OCI-LY7 (cell line): ENCODE measurements around the gene ADAMTS6. TPM values are rescaled to one million over a fixed set of nuclear protein-coding genes. Genes with fewer than 3 reads are reported as not detected.

Experiments used
- BruUV-seq: library from RNA; stranded (reverse); fragments of 400-500 nt; replicated peaks from 2 replicates; lab custom pipeline; 2021; lab: Mats Ljungman, UMichigan
- CTCF ChIA-PET: fragments of 300-600 bp; sonication (Branson Sonifier 250); formaldehyde crosslinking; loops from one replicate; lab custom pipeline; 2022; ENCODE audit warnings: antibody characterized with exemption; ENCODE audit not compliant: unreplicated experiment; lab: Charles Lee
- POLR2A ChIA-PET: fragments of 300-600 bp; sonication (Branson Sonifier 250); formaldehyde crosslinking; loops from one replicate; lab custom pipeline; 2022; ENCODE audit warnings: antibody characterized with exemption; lab: Charles Lee
- DNase-seq: peaks from one replicate; pipeline ENCODE4 v3.0.0-alpha.2; 2015; ENCODE audit warnings: low spot score
- H2AFZ ChIP-seq: fragments of 200-600 bp; sonication (generic), shearing (Covaris generic); 2 replicates; pipeline ENCODE4 v1.6.1; 2014; ENCODE audit warnings: mild to moderate bottlenecking, antibody characterized with exemption, low read length, moderate library complexity
- H3K27ac ChIP-seq: fragments of 200-600 bp; sonication (generic); 2 replicates; pipeline ENCODE4 v1.5.1; 2014; ENCODE audit warnings: mixed run types, low read depth, mild to moderate bottlenecking, moderate library complexity, low read length, inconsistent platforms; ENCODE audit not compliant: poor library complexity, severe bottlenecking
- H3K36me3 ChIP-seq: fragments of 200-600 bp; sonication (generic); 2 replicates; pipeline ENCODE4 v1.6.1; 2014; ENCODE audit warnings: mild to moderate bottlenecking, antibody characterized with exemption, low read length, moderate library complexity, mixed read lengths; ENCODE audit not compliant: insufficient read depth
- H3K4me1 ChIP-seq: fragments of 200-600 bp; sonication (generic); 2 replicates; pipeline ENCODE4 v1.5.1; 2014; ENCODE audit warnings: mild to moderate bottlenecking, low read length; ENCODE audit not compliant: insufficient read depth, poor library complexity, severe bottlenecking
- H3K4me2 ChIP-seq: fragments of 200-600 bp; sonication (generic); 2 replicates; pipeline ENCODE4 v1.6.1; 2014; ENCODE audit warnings: mild to moderate bottlenecking, low read length
- H3K4me3 ChIP-seq: fragments of 200-600 bp; sonication (generic); 2 replicates; pipeline ENCODE4 v1.5.1; 2014; ENCODE audit warnings: mild to moderate bottlenecking, low read depth, low read length; ENCODE audit not compliant: poor library complexity, severe bottlenecking
- H3K79me2 ChIP-seq: fragments of 200-600 bp; sonication (generic); 2 replicates; pipeline ENCODE4 v1.6.1; 2016; ENCODE audit warnings: low read depth, mild to moderate bottlenecking, low read length, moderate library complexity, mixed read lengths; ENCODE audit not compliant: insufficient read depth
- H3K9me2 ChIP-seq: fragments of 200-600 bp; sonication (generic); 2 replicates; pipeline ENCODE4 v1.6.1; 2016; ENCODE audit warnings: mild to moderate bottlenecking, low read length, mixed read lengths; ENCODE audit not compliant: insufficient read depth
- H3K9me3 ChIP-seq: fragments of 200-600 bp; sonication (generic); 2 replicates; pipeline ENCODE4 v1.6.1; 2014; ENCODE audit warnings: mild to moderate bottlenecking, mixed run types, low read length, mixed read lengths
- H4K20me1 ChIP-seq: fragments of 200-600 bp; sonication (generic); 2 replicates; pipeline ENCODE4 v1.6.1; 2014; ENCODE audit warnings: mild to moderate bottlenecking, antibody characterized with exemption, low read length, moderate library complexity, mixed read lengths; ENCODE audit not compliant: insufficient read depth
- EZH2phosphoT487 ChIP-seq: fragments of 200-600 bp; sonication (generic); IDR thresholded peaks from 2 replicates; pipeline ENCODE4 v1.6.1; 2018; ENCODE audit warnings: low read depth, borderline replicate concordance, mild to moderate bottlenecking, mixed run types, antibody characterized with exemption, low read length, moderate library complexity, mixed read lengths
- intact Hi-C: fragments of 100-400 bp; cut with micrococcal nuclease; formaldehyde crosslinking; loops from one replicate; pipeline ENCODE4 v1.10.0; 2022; ENCODE audit not compliant: unreplicated experiment
- total RNA-seq, 2 experiments: library from RNA; depleted of rRNA in 1 of 2; stranded (reverse); fragments of >200 nt in 1 of 2; shearing (Covaris generic) in 1 of 2; gene quantifications; 2 replicates each; pipeline ENCODE4 v1.2.3, GENCODE V29; 2014 to 2022
- TF ChIP-seq, protein P1 (sequence below): fragments of 200-600 bp; sonication (generic); conservative IDR thresholded peaks from 2 replicates; pipeline ENCODE4 v1.5.1; 2014; ENCODE audit warnings: mild to moderate bottlenecking, antibody characterized with exemption, low read length, moderate library complexity, mixed read lengths

ADAMTS6 gene
- total RNA-seq, 2 experiments from 2014 or later, result 13.9 to 18.1 TPM

DNA sequence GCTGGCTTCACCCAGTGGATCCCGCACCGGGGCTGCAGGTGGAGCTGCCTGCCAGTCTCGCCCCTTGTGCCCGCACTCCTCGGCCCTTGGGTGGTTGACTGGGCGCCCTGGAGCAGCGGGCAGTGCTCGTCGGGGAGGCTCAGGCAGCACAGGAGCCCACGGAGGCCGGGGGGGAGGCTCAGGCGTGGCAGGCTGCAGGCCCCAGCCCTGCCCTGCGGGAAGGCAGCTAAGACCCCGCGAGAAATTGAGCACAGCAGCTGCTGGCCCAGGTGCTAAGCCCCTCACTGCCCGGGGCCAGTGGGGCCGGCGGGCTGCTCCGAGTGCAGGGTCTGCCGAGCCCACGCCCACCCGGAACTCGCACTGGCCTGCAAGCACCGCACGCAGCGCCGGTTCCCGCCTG lies 3.7 kb upstream of the ADAMTS6 start:
- H3K4me1 ChIP-seq, result peaks cover 9% of the 10 kb centered on the region
- intact Hi-C loops, result no loop called here
- H3K9me2 ChIP-seq, result no peaks in the 10 kb centered on the region
- H3K4me3 ChIP-seq, result no peak overlapping the region
- ChIA-PET CTCF (no interaction called here), POLR2A (no interaction called here)
- no peak for TF ChIP-seq EZH2phosphoT487
- TF ChIP-seq, protein P1, sequence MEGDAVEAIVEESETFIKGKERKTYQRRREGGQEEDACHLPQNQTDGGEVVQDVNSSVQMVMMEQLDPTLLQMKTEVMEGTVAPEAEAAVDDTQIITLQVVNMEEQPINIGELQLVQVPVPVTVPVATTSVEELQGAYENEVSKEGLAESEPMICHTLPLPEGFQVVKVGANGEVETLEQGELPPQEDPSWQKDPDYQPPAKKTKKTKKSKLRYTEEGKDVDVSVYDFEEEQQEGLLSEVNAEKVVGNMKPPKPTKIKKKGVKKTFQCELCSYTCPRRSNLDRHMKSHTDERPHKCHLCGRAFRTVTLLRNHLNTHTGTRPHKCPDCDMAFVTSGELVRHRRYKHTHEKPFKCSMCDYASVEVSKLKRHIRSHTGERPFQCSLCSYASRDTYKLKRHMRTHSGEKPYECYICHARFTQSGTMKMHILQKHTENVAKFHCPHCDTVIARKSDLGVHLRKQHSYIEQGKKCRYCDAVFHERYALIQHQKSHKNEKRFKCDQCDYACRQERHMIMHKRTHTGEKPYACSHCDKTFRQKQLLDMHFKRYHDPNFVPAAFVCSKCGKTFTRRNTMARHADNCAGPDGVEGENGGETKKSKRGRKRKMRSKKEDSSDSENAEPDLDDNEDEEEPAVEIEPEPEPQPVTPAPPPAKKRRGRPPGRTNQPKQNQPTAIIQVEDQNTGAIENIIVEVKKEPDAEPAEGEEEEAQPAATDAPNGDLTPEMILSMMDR, result no peak
- H3K27ac ChIP-seq, result no peak overlapping the region
- no peaks in the 10 kb centered on the region for H4K20me1 ChIP-seq
- peaks cover 6% of the 10 kb centered on the region; the same call in 1 of the 2 replicates for H3K79me2 ChIP-seq
- DNase-seq, result no peak
- BruUV-seq, result no TSS peak
- H3K9me3 ChIP-seq, result no peaks in the 10 kb centered on the region
- no peak overlapping the region for H3K4me2 ChIP-seq
- H2AFZ ChIP-seq, result no peak overlapping the region
- no peaks in the 10 kb centered on the region for H3K36me3 ChIP-seq

DNA sequence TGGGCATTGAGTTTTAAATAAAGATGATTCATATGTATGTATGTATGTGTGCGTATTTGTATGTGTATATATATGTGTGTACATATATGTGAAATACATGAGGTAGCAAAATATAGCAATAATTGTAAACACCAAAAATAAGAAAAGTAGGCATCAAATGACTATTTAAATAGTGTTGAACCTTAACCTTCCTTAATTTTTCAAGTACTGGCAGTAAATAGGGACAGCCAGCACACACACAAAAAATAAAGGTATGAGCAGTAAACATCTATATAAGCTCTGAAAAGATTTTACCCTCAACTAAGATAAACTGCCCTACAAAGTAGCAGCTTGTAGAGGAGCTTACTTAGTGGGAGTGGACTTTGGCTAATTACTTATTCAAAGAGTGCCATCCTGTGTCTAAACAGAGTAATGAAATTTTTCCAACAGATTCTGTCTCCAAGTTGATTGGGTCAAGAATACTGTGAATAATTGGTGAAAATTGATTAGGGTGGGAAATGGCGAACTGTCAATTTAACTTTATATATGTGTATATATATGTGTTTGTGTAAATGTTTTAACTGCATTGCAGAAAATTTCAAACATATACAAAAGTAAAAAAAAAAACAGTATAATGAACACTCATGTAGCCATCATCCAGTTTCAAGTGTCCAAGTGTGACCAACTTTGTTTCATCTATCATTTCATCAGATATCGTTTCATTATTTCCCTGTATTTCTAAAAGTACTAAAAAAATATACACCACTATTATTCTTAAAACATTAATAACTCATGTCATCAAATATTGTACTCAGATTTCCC lies 2.0 kb upstream of the ADAMTS6 start:
- H2AFZ ChIP-seq, result peak overlapping the region; percentile 82
- ChIA-PET POLR2A (interaction anchor here (0.6 to 2.4 kb wide), 9 partner anchors 11 to 673 kb away, joined by 3 to 12 read pairs (median 5); no protein-coding TSS in a partner anchor), CTCF (interaction anchor here (1.8 kb wide), 1 partner anchor 523 kb away, joined by 7 read pairs; no protein-coding TSS in a partner anchor)
- DNase-seq, result peak; percentile 78
- H3K4me3 ChIP-seq, result peak overlapping the region; percentile 71
- BruUV-seq, result no TSS peak
- peaks cover 23% of the 10 kb centered on the region for H3K4me1 ChIP-seq
- H3K27ac ChIP-seq, result peak overlapping the region; percentile 72
- TF ChIP-seq, protein P1, result peak; percentile 89
- TF ChIP-seq EZH2phosphoT487, result no peak
- H3K36me3 ChIP-seq, result no peaks in the 10 kb centered on the region
- H3K9me3 ChIP-seq, result no peaks in the 10 kb centered on the region
- peak overlapping the region; percentile 99 for H3K4me2 ChIP-seq
- intact Hi-C loops, result loop anchor here (1.0 to 5.0 kb wide), 8 partner anchors 383 to 849 kb away; no protein-coding TSS in a partner anchor
- no peaks in the 10 kb centered on the region for H3K9me2 ChIP-seq
- peaks cover 16% of the 10 kb centered on the region; the same call in 1 of the 2 replicates for H3K79me2 ChIP-seq
- no peaks in the 10 kb centered on the region for H4K20me1 ChIP-seq
